Smooth muscle cell (in vitro differentiated cells): ENCODE data around the gene IL1R2. TPM values are rescaled to one million over a fixed set of nuclear protein-coding genes. Genes with fewer than 3 reads are reported as not detected.

ENCODE experiments used
- DNase-seq: peaks from one replicate; lab custom pipeline; 2025; ENCODE audit not compliant: unreplicated experiment; lab: John Stamatoyannopoulos, UW
- H2AFZ ChIP-seq: fragments of 200-600 bp; sonication (generic); 2 replicates; pipeline ENCODE4 v1.6.0; 2016; ENCODE audit warnings: antibody characterized with exemption, low read depth, mild to moderate bottlenecking
- H3F3A ChIP-seq: fragments of 200-600 bp; sonication (generic); 2 replicates; pipeline ENCODE4 v1.6.0; 2017; ENCODE audit warnings: antibody characterized with exemption, low read depth
- H3K27ac ChIP-seq: fragments of 200-600 bp; sonication (generic); 2 replicates; pipeline ENCODE4 v1.5.1; 2016; ENCODE audit warnings: low read depth, mild to moderate bottlenecking
- H3K27me3 ChIP-seq: fragments of 200-600 bp; sonication (generic); 2 replicates; pipeline ENCODE4 v1.6.1; 2016; ENCODE audit warnings: low read depth, mild to moderate bottlenecking
- H3K36me3 ChIP-seq: fragments of 200-600 bp; sonication (generic); 2 replicates; pipeline ENCODE4 v1.5.1; 2016; ENCODE audit warnings: low read depth
- H3K4me1 ChIP-seq: fragments of 200-600 bp; sonication (generic); 2 replicates; pipeline ENCODE4 v1.5.1; 2016; ENCODE audit warnings: low read depth
- H3K4me2 ChIP-seq: fragments of 200-600 bp; sonication (generic); 2 replicates; pipeline ENCODE4 v1.6.0; 2016; ENCODE audit warnings: mild to moderate bottlenecking
- H3K4me3 ChIP-seq: fragments of 200-600 bp; sonication (generic); 2 replicates; pipeline ENCODE4 v1.5.1; 2016; ENCODE audit warnings: mild to moderate bottlenecking
- H3K79me2 ChIP-seq: fragments of 200-600 bp; sonication (generic); 2 replicates; pipeline ENCODE4 v1.6.0; 2016; ENCODE audit warnings: low read depth, mild to moderate bottlenecking
- H3K9ac ChIP-seq: fragments of 200-600 bp; sonication (generic); 2 replicates; pipeline ENCODE4 v1.6.0; 2016; ENCODE audit warnings: low read depth
- H3K9me3 ChIP-seq: fragments of 200-600 bp; sonication (generic); replicated peaks from 2 replicates; pipeline ENCODE4 v1.5.1; 2016; ENCODE audit warnings: low read depth
- H4K20me1 ChIP-seq: fragments of 200-600 bp; sonication (generic); 2 replicates; pipeline ENCODE4 v1.6.0; 2016; ENCODE audit warnings: low read depth
- WGBS: methylation state at CpG from one replicate; pipeline ENCODE4 v1.1.7; 2016; ENCODE audit warnings: low lambda C conversion rate; 5-methylcytosine and 5-hydroxymethylcytosine counted together
- polyA plus RNA-seq: library from polyadenylated mRNA; unstranded; fragments of >200 nt; fragmentation: Nextera tagmentation; extraction: Ambion mirVana; gene quantifications from 2 replicates; pipeline ENCODE4 v1.2.1, GENCODE V29; 2016
- total RNA-seq: library from RNA; depleted of rRNA; stranded (reverse); fragments of >200 nt; gene quantifications from 2 replicates; pipeline ENCODE4 v1.2.3, GENCODE V29; 2014
- TF ChIP-seq, protein P1 (sequence below): fragments of 200-600 bp; sonication (generic); IDR thresholded peaks from 2 replicates; pipeline ENCODE4 v1.5.1; 2017; ENCODE audit warnings: borderline replicate concordance, mild to moderate bottlenecking, antibody characterized with exemption; ENCODE audit not compliant: insufficient read depth, poor library complexity, severe bottlenecking

The IL1R2 gene
- total and polyA plus RNA-seq, 2 experiments from 2014 or later, result 0.42 to 4.2 TPM

DNA sequence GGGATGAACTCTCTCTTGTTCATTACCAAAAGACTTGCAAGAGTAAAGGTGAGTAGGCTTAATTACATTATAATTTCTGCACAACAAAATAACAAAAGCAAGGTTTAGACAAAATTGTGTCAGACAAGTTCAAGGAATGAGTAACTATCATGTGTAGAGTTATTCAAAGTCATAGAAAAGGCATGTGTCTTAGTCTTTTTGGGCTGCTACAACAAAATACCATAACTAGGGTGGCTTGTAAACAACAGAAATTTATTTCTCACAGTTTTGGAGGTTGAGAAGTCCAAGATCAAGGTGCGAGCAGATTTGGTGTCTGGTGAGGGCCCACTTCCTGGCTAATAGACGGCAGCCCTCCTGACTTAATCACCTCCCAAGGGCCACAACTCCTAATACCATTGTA lies 37.6 kb downstream of the IL1R2 start:
- WGBS, result 75% methylated on average over 2 of the region's 2 CpGs
- Histone ChIP-seq H3K4me1 (peaks cover 30% of the 10 kb centered on the region), H3K27ac (peak overlapping the region; percentile 92), H3K4me2 (no peak overlapping the region), H3K9me3 (no peaks in the 10 kb centered on the region), H2AFZ (no peak overlapping the region), H3K4me3 (no peak overlapping the region), H3K9ac (no peak overlapping the region), H3K27me3 (no peaks in the 10 kb centered on the region), H3K79me2 (no peaks in the 10 kb centered on the region), H3K36me3 (no peaks in the 10 kb centered on the region), H3F3A (peaks cover 79% of the 10 kb centered on the region), H4K20me1 (no peaks in the 10 kb centered on the region)
- TF ChIP-seq, protein P1, sequence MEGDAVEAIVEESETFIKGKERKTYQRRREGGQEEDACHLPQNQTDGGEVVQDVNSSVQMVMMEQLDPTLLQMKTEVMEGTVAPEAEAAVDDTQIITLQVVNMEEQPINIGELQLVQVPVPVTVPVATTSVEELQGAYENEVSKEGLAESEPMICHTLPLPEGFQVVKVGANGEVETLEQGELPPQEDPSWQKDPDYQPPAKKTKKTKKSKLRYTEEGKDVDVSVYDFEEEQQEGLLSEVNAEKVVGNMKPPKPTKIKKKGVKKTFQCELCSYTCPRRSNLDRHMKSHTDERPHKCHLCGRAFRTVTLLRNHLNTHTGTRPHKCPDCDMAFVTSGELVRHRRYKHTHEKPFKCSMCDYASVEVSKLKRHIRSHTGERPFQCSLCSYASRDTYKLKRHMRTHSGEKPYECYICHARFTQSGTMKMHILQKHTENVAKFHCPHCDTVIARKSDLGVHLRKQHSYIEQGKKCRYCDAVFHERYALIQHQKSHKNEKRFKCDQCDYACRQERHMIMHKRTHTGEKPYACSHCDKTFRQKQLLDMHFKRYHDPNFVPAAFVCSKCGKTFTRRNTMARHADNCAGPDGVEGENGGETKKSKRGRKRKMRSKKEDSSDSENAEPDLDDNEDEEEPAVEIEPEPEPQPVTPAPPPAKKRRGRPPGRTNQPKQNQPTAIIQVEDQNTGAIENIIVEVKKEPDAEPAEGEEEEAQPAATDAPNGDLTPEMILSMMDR, result no peak
- no peak for DNase-seq

DNA sequence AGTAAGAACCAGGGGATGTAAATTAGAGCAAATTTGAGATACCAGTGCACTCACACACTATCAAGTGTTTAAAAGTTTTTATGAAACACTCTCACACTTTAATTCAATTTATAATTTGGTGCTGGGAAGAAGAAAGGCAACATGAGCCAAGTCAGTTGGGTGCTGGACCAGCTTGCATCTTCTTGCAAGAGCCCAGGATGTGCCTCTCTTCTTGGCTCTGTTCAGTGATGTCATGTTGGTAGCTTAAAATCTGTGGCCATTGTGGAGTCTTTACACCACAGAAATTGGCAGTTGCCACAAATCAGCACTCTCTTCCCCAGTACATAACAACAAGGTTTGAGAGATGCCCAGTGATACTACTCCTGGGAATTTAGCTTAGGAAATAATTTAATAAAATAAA lies 38.2 kb downstream of the IL1R2 start:
- peaks cover 28% of the 10 kb centered on the region for H3K4me1 ChIP-seq
- DNase-seq, result no peak
- H3K4me2 ChIP-seq, result no peak overlapping the region
- peaks cover 76% of the 10 kb centered on the region for H3F3A ChIP-seq
- H3K36me3 ChIP-seq, result no peaks in the 10 kb centered on the region
- H3K9me3 ChIP-seq, result no peaks in the 10 kb centered on the region
- no peaks in the 10 kb centered on the region for H3K79me2 ChIP-seq
- no peak overlapping the region for H2AFZ ChIP-seq
- no peak overlapping the region for H3K9ac ChIP-seq
- no peaks in the 10 kb centered on the region for H3K27me3 ChIP-seq
- no peaks in the 10 kb centered on the region for H4K20me1 ChIP-seq
- TF ChIP-seq, protein P1, result no peak
- peak overlapping the region; percentile 92 for H3K27ac ChIP-seq
- no peak overlapping the region for H3K4me3 ChIP-seq

DNA sequence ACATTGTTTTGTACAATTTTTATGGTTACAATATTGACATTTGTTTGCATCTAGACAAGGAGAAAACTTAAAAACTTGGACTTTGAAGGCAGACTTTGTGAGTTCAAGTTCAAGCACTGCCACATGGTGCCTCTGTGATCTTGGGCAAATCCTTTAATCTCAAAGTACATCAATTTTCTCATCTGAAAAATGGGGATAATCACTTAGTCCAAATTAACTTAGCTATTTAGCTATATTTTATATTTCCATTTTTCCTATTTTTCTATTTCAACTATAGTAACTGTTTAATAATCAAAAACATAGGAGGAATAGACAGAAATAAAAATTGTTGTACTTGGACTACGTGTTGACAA lies 38.7 kb downstream of the IL1R2 start:
- peaks cover 22% of the 10 kb centered on the region for H3K4me1 ChIP-seq
- 13% methylated on average over 1 of the region's 1 CpG for WGBS
- H3K79me2 ChIP-seq, result no peaks in the 10 kb centered on the region

More for the DNA sequence above, 38.7 kb downstream of the IL1R2 start:
- Histone ChIP-seq H3K27me3 (no peaks in the 10 kb centered on the region), H3K9ac (no peak overlapping the region), H2AFZ (peak overlapping the region; percentile 54), H3K27ac (peak overlapping the region; percentile 92), H4K20me1 (no peaks in the 10 kb centered on the region), H3K36me3 (no peaks in the 10 kb centered on the region), H3K9me3 (no peaks in the 10 kb centered on the region), H3K4me3 (no peak overlapping the region), H3F3A (peaks cover 72% of the 10 kb centered on the region), H3K4me2 (peak overlapping the region; percentile 48)
- TF ChIP-seq, protein P1, result no peak
- DNase-seq, result no peak
